HUDEP-2 (cell line): ENCODE measurements around the gene YIF1A.
"Not testable (repeated sequence)": the region's sequence is repeated elsewhere in the genome, so short reads cannot be mapped to it uniquely, and the experiment has no call there.

Source experiments
- DNase-seq, 76 experiments: peaks; one replicate each; lab custom pipeline; 2025; ENCODE audit not compliant: unreplicated experiment in 76 of 76; lab: John Stamatoyannopoulos, UW

The YIF1A gene

DNA sequence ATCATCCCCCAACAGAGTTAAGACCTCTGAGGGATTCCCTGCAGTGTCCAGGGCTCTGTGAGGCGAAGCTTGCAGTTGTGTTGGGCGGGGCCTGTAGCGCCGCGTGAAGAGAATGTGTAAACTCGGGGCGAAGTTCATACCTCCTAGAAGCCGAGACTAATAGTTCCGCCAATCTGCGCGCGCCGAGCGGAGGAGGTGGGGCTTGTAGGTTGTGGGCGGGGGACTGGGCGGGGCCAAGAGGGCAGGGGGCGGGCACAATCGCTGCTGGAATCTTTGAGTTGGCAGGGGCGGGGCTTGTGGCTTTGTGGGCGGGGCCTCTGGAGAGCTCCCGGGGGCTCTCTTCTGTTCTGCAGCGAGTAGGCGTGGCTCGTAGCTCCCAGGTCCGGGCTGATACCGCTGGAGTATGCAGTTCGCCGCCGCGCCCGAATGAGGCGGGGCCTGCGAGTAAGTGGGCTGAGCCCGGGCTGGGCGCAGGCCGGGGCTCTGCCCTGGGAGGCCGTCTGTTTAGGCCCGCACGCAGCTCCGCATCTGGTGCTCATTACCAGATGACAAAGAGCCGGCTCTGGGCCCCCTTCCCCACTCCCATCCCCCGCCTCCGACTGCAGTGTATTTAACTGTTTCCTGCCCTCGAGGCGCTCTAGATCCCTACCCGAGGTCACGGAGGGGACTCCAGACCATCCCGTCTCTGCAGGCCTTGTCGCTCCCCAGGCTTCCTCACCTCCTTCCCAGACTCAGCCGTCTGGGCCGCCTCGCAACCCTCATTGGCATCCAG, 23.8 kb upstream of the YIF1A start:
- DNase-seq: peak in 75 of 76 experiments; percentile 54 to 99 (median 97)

DNA sequence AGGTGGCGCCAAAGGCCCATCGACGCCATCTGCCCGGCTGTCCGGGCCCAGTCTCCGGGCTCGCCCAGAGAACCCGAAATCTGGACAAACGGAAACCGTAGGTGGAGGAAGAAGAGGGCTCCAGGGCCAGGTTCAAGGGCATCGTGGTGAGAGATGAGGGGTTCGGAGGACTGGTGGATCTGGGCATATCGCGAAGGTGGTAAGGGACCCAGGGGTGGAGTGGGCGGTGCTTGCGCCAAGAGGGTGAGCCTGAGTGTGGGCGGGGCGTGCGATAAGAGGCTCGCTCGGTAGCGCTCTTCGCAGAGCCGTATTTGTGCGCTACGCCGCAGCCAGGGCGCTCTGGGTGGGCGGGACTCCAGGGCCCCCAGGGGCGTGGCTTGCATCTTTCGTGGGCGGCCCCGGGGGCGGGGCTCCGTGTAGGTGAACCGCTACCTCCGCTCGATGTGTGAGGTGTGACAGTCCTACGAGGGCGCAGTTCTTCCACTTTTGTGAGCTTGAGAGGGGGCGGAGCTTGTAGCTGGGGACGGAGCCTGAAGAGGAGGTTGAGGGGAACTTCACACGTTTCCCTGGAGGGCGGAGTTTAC, 23.1 kb upstream of the YIF1A start:
- peak in 75 of 76 experiments; percentile 50 to 98 (median 84) for DNase-seq

DNA sequence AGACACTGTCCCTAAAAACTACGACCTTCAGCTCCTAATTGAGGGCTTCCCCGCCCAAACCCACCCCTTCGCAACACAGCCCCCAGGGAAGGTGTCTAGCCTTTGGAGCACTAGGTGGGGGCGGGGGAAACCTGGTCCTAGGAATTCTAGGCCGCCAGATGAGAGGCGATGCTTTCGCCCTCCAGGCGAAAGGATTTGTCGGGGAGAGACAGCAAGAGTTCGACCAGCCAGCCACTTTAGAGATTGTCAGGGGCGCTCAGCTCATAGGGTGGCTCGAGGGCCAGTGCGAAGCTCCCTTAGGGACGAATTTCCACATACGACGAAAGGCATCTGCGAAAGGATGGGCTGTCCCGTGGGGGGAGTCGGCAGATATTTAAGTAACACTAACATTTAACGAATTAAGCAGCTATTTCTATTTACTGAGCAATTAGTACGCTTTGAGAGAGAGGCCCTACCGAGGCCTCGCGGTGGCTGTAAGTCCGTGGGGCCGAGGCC, 22.6 kb upstream of the YIF1A start:
- DNase-seq: no peak

DNA sequence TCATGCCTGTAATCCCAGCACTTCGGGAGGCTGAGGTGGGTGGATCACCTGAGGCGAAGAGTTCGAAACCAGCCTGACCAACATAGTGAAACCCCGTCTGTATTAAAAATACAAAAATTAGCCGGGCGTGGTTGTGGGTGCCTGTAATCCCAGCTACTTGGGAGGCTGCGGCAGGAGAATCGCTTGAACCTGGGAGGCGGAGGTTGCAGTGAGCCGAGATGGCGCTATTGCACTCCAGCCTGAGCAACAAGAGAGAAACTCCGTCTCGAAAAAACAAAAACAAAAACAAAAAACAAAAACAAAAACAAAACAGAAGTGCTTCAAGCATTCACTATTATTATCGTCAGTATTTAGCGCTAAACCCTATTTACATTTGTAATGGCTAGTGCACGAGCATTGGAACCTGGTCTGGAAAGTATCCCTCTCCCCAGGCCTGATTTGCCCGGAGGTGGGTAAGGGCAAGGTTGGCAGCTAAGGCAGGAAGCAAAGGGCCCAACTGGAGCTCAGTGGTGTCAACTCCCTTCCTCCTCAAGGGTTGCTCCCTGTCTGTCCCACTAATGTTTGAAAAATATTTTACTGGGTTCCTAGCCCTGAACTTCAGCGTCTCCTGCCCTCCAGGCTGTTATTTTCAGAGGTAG, 22.0 kb upstream of the YIF1A start:
- not testable (repeated sequence) for DNase-seq

DNA sequence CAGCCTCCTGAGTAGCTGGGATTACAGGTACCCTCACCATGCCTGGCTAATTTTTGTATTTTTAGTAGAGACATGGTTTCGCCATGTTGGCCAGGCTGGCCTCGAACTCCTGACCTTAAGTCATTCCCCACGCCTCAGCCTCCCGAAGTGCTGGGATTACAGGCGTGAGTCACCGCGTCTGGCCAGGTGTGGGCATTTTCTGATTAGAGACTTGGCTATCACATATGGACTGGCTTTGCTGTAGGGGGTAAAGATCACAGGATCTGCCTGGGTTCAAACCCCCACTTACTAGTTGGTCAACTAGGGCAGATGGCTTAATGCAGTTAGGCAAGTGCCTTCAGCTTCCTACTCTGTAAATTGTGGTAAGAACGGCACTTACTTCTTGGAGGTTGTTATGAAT, 21.4 kb upstream of the YIF1A start:
- no peak for DNase-seq

DNA sequence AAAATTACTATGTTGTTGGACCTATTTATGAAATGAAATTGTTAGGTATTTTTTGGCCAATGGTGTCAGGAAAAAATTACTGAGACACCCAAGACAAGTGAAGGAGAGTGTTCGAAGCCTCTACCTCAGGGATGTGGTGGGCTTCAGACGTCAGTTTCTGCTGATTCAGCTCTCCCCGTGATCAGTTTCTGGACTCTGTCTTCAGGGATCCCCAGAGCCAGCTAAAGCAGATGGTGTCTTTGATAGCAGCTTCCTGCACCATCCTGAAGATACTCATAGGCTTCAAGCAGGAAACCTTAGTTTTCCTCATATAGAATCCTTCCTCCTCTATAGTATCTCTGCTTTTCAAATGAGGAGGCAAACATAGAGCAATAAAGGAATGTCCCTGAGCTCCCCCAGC, 20.5 kb upstream of the YIF1A start:
- no peak for DNase-seq

DNA sequence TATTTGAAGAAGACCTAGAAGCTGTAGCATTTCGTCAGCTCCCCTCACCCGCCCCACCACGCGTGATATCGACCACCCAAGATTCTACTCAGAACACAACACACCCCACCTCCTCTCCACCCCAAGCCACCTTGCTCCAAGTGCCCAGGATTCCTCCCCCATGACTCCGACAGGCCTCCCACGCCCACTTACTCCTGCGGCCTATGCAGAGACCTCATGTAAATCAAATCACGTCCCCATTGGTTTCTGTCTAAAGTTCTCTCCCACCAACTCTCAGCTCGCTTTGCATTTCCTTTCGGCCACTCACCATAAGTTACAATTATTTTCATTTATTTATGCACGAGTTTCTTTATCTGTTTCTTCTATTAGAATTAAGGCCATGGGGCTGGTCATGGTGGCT, 13.7 kb upstream of the YIF1A start:
- no peak for DNase-seq

DNA sequence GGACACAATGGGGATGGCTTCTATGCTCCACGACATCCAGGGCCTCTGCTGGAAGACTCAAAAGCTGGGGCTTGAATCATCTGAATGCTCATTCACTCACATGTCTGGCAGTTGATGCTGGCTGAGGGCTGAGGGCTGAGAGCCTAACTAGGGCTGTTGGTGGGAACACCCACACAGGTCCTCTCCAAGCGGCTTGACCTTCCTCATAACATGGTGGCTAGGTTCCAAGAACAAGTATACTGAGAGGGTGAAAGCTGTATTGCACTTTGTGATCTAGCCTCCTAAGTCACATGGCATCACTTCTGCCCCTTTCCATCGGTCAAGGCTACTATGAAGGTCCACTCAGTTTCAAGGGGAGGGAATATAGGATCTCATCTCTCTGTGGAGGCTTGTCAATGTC, 10.2 kb upstream of the YIF1A start:
- DNase-seq: peak in 1 of 76 experiments; percentile 12

DNA sequence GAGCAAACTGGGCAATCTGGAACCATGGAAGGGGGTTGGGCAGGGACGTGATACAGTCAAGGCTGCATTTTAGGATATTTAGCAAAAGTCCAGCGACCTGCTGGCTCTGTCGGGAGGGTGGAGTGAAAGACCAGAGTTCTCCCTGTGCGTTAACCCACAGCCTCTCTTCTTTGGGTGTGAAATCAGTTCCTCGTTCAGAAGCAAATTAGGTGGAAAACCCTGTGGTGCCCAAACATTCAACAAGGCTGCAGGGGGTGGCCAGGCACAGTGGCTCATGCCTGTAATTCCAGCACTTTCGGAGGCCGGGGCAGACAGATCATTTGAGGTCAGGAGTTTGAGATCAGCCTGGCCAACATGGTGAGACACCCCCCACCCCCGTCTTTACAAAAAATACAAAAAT, 8.7 kb upstream of the YIF1A start:
- no peak for DNase-seq

DNA sequence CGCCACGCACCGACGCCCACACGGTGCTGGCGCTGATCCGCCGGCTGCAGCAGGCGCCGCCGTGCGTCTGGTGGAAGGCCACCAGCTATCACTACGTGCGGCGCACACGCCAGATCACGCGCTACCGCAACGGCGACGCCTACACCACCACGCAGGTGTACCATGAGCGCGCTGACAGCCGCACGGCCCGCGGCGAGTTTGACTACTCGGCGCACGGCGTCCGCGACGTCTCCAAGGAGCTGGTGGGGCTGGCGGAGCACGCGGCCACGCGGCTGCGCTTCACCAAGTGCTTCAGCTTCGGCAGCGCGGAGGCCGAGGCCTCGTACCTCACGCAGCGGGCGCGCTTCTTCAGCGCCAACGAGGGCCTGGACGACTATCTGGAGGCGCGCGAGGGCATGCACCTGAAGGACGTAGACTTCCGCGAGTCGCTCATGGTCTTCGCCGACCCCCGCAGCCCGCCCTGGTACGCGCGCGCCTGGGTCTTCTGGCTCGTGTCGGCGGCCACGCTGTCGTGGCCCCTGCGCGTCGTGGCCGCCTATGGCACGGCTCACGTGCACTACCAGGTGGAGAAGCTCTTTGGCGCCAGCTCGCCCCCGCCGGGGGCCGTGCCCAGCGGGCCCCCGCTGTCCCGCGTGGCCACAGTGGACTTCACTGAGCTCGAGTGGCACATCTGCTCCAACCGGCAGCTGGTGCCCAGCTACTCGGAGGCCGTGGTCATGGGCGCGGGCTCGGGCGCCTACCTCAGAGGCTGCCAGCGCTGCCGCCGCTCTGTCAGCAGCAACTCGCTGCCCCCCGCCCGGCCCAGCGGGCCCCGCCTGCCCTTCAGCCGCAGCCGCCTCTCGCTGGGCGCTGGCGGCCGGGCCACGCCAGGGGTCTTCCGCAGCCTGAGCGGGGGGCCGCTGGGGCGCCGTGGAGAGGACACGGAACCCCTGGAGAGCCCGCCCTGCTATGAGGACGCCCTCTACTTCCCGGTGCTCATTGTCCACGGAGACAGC, 6.0 kb upstream of the YIF1A start:
- no peak for DNase-seq

DNA sequence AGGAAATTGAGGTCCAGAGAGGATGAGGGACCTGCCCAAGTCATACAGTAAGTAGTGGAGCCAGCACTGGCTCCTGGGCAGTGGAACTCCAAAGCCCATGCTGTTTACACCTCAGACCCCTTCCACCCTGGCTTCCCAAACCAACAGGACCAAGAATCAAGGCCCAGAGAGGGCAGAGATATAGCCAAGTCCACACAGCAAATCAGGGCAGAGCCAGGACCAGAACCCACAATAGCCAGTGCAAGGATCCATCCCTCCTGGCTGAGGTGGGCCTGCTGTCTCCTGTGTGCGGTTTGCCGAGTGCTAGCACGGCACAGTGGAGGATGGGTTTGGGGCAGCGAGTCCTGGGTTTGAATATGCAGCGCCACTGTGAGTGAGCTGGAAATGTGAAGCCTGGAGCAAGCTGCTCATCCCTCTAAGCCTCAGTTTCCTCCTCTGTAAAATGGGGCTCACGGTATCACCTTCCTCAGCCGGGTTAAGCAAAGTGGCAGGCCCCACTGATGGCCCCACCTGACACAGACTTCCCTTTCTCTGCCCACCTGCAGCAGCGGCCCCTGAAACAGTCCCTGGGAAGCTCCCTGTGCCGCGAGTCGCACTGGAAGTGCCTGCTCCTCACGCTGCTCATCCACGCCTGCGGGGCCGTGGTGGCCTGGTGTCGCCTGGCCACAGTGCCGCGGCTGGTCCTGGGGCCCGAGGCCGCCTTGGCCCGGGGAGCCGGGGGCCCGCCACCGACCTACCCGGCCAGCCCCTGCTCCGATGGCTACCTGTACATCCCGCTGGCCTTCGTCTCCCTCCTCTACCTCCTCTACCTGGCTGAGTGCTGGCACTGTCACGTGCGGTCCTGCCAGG, 5.1 kb upstream of the YIF1A start:
- no peak for DNase-seq

DNA sequence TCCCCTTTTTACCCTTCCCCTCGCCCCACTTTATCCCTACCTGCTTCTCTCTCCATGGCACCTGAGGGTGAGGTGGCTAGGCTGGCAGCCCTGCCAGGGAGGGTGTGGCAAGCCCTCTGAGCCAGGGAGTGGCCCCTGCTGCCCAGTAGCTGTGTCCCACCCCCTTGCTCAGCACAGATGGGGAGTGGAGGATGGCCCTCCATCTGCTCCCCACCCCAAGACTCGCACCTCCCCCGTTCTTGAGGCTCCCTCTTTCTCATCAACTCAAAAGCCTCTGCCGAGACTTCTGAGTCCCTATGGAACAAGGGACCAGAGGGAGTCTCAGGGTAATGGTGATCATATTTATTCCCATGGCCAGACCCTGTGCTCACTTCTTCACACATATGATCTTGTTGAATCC, 4.4 kb upstream of the YIF1A start:
- DNase-seq: no peak

DNA sequence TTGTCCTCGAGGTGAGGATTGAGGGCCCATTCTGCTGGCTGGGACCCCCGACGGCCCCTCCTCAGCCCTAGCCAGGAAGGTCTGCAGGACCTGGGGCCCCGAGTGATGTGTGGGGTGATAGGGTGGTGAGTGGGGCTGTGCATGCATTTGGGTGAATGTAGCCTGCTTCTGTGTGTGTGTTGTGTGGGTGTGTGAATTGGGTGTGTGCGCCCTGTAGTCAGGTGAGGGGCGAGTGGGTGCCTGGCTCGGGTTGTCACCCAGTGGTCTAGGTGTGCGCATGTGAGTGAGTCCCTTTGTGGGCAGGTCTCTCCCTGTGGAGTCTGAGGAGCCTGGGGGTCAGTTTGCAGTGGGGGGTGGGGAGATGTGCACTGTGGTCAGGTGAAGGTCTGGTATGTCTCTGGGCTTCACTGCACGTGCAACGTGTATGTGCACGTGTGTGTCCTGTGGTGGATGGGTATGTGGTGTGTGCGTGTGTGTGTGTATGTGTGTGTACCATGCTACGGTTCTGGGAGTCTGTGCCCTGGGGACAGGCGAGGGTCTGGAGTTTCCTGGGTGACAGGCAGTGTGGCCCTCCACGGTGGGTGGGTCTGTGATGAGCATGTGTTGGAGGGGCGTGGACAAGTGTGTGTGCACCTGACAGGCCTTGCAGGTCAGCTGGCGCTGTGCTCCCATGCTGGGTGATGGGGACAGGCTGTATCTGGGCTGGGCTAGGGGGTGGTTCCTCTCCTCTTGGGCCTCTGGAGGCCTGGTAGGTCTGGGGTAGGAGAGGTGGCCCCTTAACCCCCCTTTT, 3.8 kb upstream of the YIF1A start:
- DNase-seq: no peak

DNA sequence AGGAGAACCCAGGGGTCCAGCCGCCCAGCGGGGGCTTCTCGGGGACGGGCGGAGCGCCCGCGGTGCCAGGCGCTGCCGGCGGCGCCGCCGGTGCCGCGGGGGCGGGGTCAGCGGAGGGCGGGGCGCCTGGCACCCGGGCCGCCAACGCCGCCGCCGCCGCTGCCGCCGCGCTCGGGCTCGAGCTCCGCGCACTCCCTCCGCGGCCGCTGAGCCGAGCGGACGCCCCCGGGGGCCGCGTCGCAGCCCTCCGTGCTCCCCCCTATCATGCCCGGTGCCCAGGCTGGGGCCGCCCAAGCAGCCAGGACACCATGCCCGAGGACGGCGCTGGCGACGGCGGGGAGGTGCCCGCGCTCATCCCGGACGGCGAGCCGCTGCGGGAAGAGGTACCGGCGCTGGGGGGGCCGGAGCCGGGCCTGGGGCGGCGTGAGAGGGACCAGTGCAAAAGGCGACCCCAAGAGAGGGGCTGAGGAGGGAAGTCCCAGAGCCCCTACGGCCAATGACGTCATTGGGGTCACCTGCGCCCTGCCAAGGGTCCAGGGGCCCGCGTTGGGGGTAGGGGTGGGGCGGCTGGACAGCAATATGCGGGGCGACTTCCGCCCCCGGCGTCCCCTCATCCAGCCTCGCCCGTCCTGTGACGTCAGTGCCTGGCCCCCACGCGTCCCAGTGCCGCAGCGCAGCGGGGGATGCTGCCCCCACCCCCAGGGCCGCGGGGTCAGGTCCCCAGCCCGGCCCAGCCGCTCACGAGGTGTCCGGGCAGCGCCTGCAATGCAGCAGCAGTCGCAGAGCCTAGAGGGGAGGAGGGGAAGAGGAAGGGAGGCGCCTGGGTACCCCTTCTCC, 3.0 kb upstream of the YIF1A start, which contains the start of gene TMEM151A:
Gene TMEM151A, plus strand, starts transcription at position 189 of the 837 bp plus-strand sequence. Its CDS starts 120 bp downstream, at position 309.
- no peak for DNase-seq

DNA sequence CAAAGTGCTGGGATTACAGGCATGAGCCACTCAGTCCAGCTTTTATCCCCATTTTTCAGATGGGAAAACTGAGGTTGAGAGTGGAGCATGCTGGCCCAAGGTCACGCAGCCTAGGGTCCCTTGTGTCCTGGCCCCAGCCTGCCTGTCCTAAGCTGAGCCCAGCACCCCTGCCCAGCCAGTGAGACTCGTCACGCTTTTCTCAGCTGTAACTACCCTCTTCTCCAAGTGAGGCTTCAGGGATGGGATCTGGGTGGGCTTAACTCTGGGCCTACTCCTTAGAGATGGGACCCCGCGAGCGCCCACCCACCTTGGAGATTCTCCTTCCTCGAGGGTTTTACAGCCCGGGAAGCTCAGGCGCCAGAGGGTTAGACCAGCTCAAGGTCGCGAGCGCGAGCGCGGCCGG, 2.4 kb upstream of the YIF1A start:
- DNase-seq: no peak

DNA sequence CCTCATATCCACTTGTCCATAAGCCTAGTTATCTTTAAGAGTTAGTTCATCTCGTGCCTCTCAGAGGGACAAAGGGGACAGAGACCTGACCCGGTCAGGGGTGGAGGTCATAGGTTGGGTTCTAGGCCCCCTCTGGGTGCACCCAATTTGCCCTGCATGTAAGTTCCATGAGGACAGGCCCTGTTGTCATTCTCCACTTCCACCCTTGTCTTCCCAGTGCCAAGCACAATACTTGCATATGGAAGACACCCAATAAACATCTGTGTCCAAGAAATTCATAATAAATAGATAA, 1.3 kb upstream of the YIF1A start:
- no peak for DNase-seq

DNA sequence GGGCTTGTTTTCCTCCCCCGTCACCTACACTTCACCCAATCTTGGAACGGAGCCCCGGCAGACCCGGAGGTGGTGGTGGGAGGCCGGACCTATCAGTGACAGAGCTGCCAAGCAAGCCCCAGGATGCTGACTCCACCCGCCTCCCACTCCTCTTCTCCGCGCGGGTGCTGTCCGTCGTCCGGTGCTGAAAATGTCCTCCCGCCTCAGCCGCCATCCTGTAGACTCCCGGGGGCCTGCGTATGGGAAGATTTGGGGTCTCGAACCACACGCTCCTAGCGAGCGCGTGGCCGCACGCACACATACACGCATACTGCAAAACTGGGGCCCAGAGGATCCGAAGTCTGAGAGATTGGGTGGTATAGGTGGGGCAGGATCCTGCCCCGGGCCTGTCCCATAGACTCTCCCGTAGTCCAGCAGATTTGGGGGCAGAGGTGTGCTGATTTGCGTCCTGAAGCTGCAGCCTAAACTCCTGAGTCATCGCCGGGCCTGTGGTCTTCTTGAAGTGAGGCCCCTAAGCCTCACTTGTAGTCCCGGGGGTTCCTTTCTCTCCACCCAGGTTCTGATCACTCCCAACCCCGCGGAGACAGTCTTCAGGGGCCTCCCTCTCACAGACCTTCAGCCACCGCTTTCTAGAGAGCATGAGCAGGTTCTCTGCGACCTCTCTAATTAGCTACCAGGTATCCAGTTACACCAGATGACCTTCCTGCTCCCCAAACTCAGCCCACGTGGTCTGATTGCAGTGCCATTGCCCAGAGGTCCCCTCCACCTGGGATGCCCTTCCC, 796 bp upstream of the YIF1A start:
- DNase-seq: peak in 59 of 76 experiments; percentile 33 to 86 (median 66)
